SK-N-MC (cell line): ENCODE measurements around the gene SLAIN2.

Experiments used
- DNase-seq: peaks from one replicate; pipeline ENCODE4 v3.0.0-alpha.2; 2011; ENCODE audit warnings: low read depth, low spot score
- H3K27ac ChIP-seq: fragments of 200-600 bp; sonication (generic); 2 replicates; pipeline ENCODE4 v1.5.1; 2016; ENCODE audit warnings: mixed run types
- H3K36me3 ChIP-seq: fragments of 200-600 bp; sonication (generic); 2 replicates; pipeline ENCODE4 v1.6.1; 2017; ENCODE audit warnings: antibody characterized with exemption, low read length, mixed read lengths; ENCODE audit not compliant: insufficient read depth
- H3K4me3 ChIP-seq: fragments of 200-600 bp; sonication (generic); 2 replicates; pipeline ENCODE4 v1.5.1; 2016
- H3K9ac ChIP-seq: fragments of 200-600 bp; sonication (generic); 2 replicates; pipeline ENCODE4 v1.8.0; 2017; ENCODE audit warnings: mixed run types, mixed read lengths; ENCODE audit not compliant: insufficient read length
- H3K9me3 ChIP-seq: fragments of 200-600 bp; sonication (generic); 2 replicates; pipeline ENCODE4 v1.6.1; 2017; ENCODE audit warnings: low read depth, mild to moderate bottlenecking, antibody characterized with exemption, low read length, moderate library complexity, mixed read lengths
- EZH2 ChIP-seq: fragments of 200-600 bp; sonication (generic); IDR thresholded peaks from one replicate; pipeline ENCODE4 v1.6.1; 2017; ENCODE audit warnings: antibody characterized with exemption
- FOXP2 ChIP-seq: optimal IDR thresholded peaks from 2 replicates; pipeline ENCODE3; 2011; ENCODE audit warnings: mild to moderate bottlenecking, moderate library complexity; ENCODE audit not compliant: insufficient read depth; ENCODE audit errors: extremely low read length, control extremely low read depth
- POLR2AphosphoS5 ChIP-seq: IDR thresholded peaks from 2 replicates; pipeline ENCODE4 v1.6.1; 2012; ENCODE audit warnings: mild to moderate bottlenecking, low read depth, low read length, borderline replicate concordance

The SLAIN2 gene

GRCh38 chr4:48331577-48332330 is 9.6 kb upstream of the SLAIN2 start:
- DNase-seq = no peak
- Histone ChIP-seq H3K9me3 (no peaks in the 10 kb centered on the region), H3K27ac (no peak overlapping the region), H3K36me3 (no peaks in the 10 kb centered on the region), H3K9ac (no peak overlapping the region), H3K4me3 (no peak overlapping the region)
- TF ChIP-seq POLR2AphosphoS5 (no peak), FOXP2 (no peak), EZH2 (no peak)

DNA sequence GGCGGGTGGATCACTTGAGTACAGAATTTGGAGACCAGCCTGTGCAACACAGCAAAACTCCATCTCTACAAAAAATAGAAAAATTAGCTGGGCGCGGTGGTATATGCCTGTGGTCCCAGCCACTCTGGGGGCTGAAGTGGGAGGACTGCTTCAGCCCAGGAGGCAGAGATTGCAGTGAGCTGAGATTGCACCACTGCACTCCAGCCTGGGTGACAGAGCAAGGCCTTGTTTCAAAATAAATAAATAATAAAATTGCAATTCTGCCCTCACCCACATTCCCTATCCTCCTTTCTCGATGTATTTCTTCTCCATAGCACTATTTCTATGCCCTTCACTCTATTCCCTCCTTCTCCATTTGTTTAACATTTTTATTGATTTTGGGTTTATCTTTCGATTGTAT is 8.7 kb upstream of the SLAIN2 start:
- Histone ChIP-seq H3K9ac (no peak overlapping the region), H3K9me3 (no peaks in the 10 kb centered on the region), H3K4me3 (no peak overlapping the region), H3K36me3 (no peaks in the 10 kb centered on the region), H3K27ac (no peak overlapping the region)
- DNase-seq = no peak
- no peak for TF ChIP-seq EZH2
- no peak for TF ChIP-seq POLR2AphosphoS5
- no peak for TF ChIP-seq FOXP2

DNA sequence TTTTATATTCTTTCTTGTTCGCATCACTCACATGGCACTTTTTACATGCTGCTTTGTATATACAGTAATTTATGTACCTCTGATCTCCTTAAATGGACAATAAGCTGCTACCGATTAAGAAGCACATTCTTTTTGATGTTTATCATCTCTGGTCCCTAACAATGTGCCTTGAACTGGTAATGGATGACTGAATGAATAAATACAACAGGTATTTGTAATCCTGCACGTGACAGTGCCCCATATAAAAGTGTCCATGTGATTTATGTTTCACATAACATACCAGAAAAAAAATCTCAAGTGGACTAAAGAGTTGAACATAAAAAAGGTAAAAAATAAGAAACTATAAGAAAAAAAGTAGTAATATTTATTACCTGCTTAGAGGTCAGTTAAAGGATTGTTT is 7.7 kb upstream of the SLAIN2 start:
- TF ChIP-seq FOXP2 = no peak
- no peaks in the 10 kb centered on the region for H3K36me3 ChIP-seq
- H3K4me3 ChIP-seq = no peak overlapping the region
- DNase-seq = no peak
- no peak overlapping the region for H3K27ac ChIP-seq
- no peak overlapping the region for H3K9ac ChIP-seq
- no peaks in the 10 kb centered on the region for H3K9me3 ChIP-seq

GRCh38 chr4:48334236-48334635 is 7.1 kb upstream of the SLAIN2 start:
- H3K4me3 ChIP-seq = no peak overlapping the region
- no peak overlapping the region for H3K27ac ChIP-seq
- H3K9ac ChIP-seq = no peak overlapping the region
- no peaks in the 10 kb centered on the region for H3K9me3 ChIP-seq
- TF ChIP-seq FOXP2 = no peak
- no peaks in the 10 kb centered on the region for H3K36me3 ChIP-seq
- DNase-seq = no peak

- Histone ChIP-seq H3K9ac (no peak overlapping the region), H3K36me3 (no peaks in the 10 kb centered on the region), H3K4me3 (no peak overlapping the region), H3K9me3 (no peaks in the 10 kb centered on the region), H3K27ac (no peak overlapping the region)
- DNase-seq = no peak
- TF ChIP-seq POLR2AphosphoS5 = no peak
- no peak for TF ChIP-seq FOXP2
- no peak for TF ChIP-seq EZH2
Observed at GRCh38 chr4:48334900-48335384, 6.4 kb upstream of the SLAIN2 start.

- Histone ChIP-seq H3K4me3 (no peak overlapping the region), H3K27ac (no peak overlapping the region), H3K9ac (no peak overlapping the region), H3K36me3 (no peaks in the 10 kb centered on the region), H3K9me3 (no peaks in the 10 kb centered on the region)
- no peak for DNase-seq
- no peak for TF ChIP-seq FOXP2
- TF ChIP-seq POLR2AphosphoS5 = no peak
- no peak for TF ChIP-seq EZH2
Observed at GRCh38 chr4:48336146-48336870, 5.0 kb upstream of the SLAIN2 start.

GRCh38 chr4:48337731-48338130 is 3.6 kb upstream of the SLAIN2 start:
- Histone ChIP-seq H3K27ac (no peak overlapping the region), H3K9me3 (no peaks in the 10 kb centered on the region), H3K4me3 (no peak overlapping the region), H3K9ac (no peak overlapping the region), H3K36me3 (no peaks in the 10 kb centered on the region)
- TF ChIP-seq POLR2AphosphoS5 = no peak
- no peak for TF ChIP-seq FOXP2
- no peak for TF ChIP-seq EZH2
- DNase-seq = no peak

- DNase-seq = no peak
- no peaks in the 10 kb centered on the region for H3K36me3 ChIP-seq
- H3K9me3 ChIP-seq = no peaks in the 10 kb centered on the region
- TF ChIP-seq POLR2AphosphoS5 (no peak), FOXP2 (no peak), EZH2 (no peak)
- H3K9ac ChIP-seq = no peak overlapping the region
- no peak overlapping the region for H3K27ac ChIP-seq
- H3K4me3 ChIP-seq = no peak overlapping the region
Observed at GRCh38 chr4:48339642-48340041, 1.7 kb upstream of the SLAIN2 start.
